Panc1 (cell line): ENCODE data around the gene ATPAF2. TPM values are rescaled to one million over a fixed set of nuclear protein-coding genes. Genes with fewer than 3 reads are reported as not detected.
A peak's percentile ranks its signal among the peaks of the same experiment; 100 is the strongest.

Experiments
- ATAC-seq: fragments of 200-7000 bp; cut with Tn5 transposase; 2 replicates; pipeline ENCODE4 v1.9.1; 2020; ENCODE audit warnings: mild to moderate bottlenecking, moderate library complexity
- BruUV-seq: library from RNA; stranded (reverse); fragments of 400-500 nt; replicated peaks from 2 replicates; lab custom pipeline; 2021; lab: Mats Ljungman, UMichigan
- CTCF ChIA-PET: fragments of 300-600 bp; sonication (Branson Sonifier 250); formaldehyde crosslinking; loops from one replicate; lab custom pipeline; 2022; ENCODE audit warnings: antibody characterized with exemption; lab: Charles Lee
- POLR2A ChIA-PET: fragments of 300-600 bp; sonication (Branson Sonifier 250); formaldehyde crosslinking; loops from one replicate; lab custom pipeline; 2022; ENCODE audit warnings: antibody characterized with exemption; lab: Charles Lee
- DNase-seq: peaks from one replicate; pipeline ENCODE4 v3.0.0-alpha.2; 2010; ENCODE audit warnings: low read depth, low spot score
- H3K27ac ChIP-seq: 2 replicates; pipeline ENCODE4 v1.5.1; 2011; ENCODE audit warnings: mild to moderate bottlenecking, low read length, inconsistent platforms
- H3K27me3 ChIP-seq: fragments of 200-500 bp; sonication (Bioruptor generic); 2 replicates; pipeline ENCODE4 v1.6.0; 2014; ENCODE audit warnings: low read length, inconsistent platforms; ENCODE audit not compliant: control insufficient read depth, insufficient read depth
- H3K36me3 ChIP-seq: fragments of 200-500 bp; sonication (Bioruptor generic); 2 replicates; pipeline ENCODE4 v1.5.1; 2014; ENCODE audit warnings: inconsistent platforms, mild to moderate bottlenecking, low read length, moderate library complexity; ENCODE audit not compliant: control insufficient read depth, insufficient read depth
- H3K4me1 ChIP-seq: 2 replicates; pipeline ENCODE4 v1.5.1; 2011; ENCODE audit warnings: inconsistent platforms, mild to moderate bottlenecking, low read length, moderate library complexity; ENCODE audit not compliant: control insufficient read depth, insufficient read depth
- H3K4me3 ChIP-seq, 2 experiments: 2 replicates each; pipeline ENCODE4 v1.5.1; 2011 to 2012; ENCODE audit warnings: low read depth in 2 of 2, low read length in 2 of 2, mild to moderate bottlenecking in 2 of 2, inconsistent platforms in 1 of 2, moderate library complexity in 1 of 2
- H3K9me3 ChIP-seq: fragments of 200-500 bp; sonication (Bioruptor generic); 2 replicates; pipeline ENCODE4 v1.5.1; 2014; ENCODE audit warnings: low read depth, mild to moderate bottlenecking, inconsistent platforms, low read length, moderate library complexity; ENCODE audit not compliant: control insufficient read depth, insufficient read depth
- POLR2AphosphoS5 ChIP-seq: IDR thresholded peaks from 2 replicates; pipeline ENCODE4 v1.6.1; 2012; ENCODE audit warnings: mild to moderate bottlenecking, low read depth, low read length, moderate library complexity
- REST ChIP-seq, 2 experiments: IDR thresholded peaks; 2 replicates each; pipeline ENCODE4 v1.6.1; 2011 to 2012; ENCODE audit warnings: low read depth in 2 of 2, control low read depth in 1 of 2, low read length in 1 of 2, mild to moderate bottlenecking in 1 of 2, moderate library complexity in 1 of 2; ENCODE audit not compliant: insufficient read depth in 1 of 2
- SIN3A ChIP-seq: IDR thresholded peaks from 2 replicates; pipeline ENCODE4 v1.6.1; 2012; ENCODE audit warnings: low read depth, mild to moderate bottlenecking, low read length, moderate library complexity, borderline replicate concordance; ENCODE audit not compliant: insufficient read depth
- TCF7L2 ChIP-seq: IDR thresholded peaks from 2 replicates; pipeline ENCODE4 v1.6.1; 2011; ENCODE audit warnings: mild to moderate bottlenecking, low read depth, low read length, inconsistent platforms
- in situ Hi-C: cut with HindIII; loops from 2 replicates; pipeline ENCODE4 v1.10.0; 2016; ENCODE audit warnings: low sequenced_read_pairs, low pct_unique_long_range_greater_than_20kb
- intact Hi-C: fragments of 100-400 bp; cut with micrococcal nuclease; formaldehyde crosslinking; loops from one replicate; pipeline ENCODE4 v1.10.0; 2022; ENCODE audit not compliant: unreplicated experiment
- total RNA-seq: library from RNA; stranded (reverse); gene quantifications from one replicate; pipeline ENCODE4 v1.2.1, GENCODE V29; 2021; ENCODE audit not compliant: unreplicated experiment
- TF ChIP-seq, protein P1 (sequence below): fragments of 450-650 bp; IDR thresholded peaks from 2 replicates; pipeline ENCODE4 v1.5.1; 2017; ENCODE audit warnings: mild to moderate bottlenecking

Gene ATPAF2
- total RNA-seq, 1 experiment from 2014 or later = 22.3 TPM

DNA sequence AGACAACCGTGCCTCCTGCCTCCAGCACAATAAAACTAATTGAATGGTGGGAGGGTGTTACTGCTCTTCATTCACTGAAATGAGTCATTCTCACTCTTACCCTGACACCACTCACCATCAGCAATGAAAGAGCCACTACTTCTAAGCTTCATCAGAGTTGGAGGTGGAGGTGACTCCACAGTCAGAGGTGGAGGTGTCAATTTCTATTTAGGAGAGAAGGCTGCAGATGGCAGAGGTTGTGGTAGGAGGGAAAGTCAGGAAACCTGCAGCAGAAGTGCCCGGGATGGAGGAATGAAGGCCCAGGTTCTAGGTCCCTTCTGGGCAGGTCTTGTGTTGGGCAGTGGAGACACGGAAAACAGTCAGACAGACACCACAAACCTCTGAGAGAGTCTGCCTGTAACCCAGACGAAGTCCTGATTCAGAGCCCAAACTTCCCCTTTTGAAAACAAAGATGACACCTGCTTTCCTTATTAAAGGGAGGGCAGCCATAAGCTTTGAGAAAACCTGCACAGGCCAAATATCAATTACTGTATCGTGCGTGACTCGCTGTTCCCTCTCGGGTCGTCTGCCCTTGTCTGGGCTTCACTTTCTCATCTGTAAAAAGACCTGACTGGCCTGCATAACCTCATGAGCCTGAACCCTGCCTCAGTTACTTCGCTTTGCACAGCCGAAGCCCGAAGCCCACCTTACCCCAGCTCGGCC is 668 bp downstream of the ATPAF2 start:
- CTCF ChIA-PET = no interaction called here
- no peaks in the 10 kb centered on the region for H3K9me3 ChIP-seq
- DNase-seq (no peak), ATAC-seq (peak; percentile 2)
- peaks cover 22% of the 10 kb centered on the region for H3K4me1 ChIP-seq
- TF ChIP-seq REST (IDR thresholded peaks at IDR 0.05; ENCODE audit: insufficient read depth in 1 of 2, low read depth in 2 of 2, low read length in 1 of 2) (no peak), SIN3A (no peak)
- TF ChIP-seq, protein P1, sequence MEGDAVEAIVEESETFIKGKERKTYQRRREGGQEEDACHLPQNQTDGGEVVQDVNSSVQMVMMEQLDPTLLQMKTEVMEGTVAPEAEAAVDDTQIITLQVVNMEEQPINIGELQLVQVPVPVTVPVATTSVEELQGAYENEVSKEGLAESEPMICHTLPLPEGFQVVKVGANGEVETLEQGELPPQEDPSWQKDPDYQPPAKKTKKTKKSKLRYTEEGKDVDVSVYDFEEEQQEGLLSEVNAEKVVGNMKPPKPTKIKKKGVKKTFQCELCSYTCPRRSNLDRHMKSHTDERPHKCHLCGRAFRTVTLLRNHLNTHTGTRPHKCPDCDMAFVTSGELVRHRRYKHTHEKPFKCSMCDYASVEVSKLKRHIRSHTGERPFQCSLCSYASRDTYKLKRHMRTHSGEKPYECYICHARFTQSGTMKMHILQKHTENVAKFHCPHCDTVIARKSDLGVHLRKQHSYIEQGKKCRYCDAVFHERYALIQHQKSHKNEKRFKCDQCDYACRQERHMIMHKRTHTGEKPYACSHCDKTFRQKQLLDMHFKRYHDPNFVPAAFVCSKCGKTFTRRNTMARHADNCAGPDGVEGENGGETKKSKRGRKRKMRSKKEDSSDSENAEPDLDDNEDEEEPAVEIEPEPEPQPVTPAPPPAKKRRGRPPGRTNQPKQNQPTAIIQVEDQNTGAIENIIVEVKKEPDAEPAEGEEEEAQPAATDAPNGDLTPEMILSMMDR = no peak
- peak overlapping the region; percentile 76 for H3K27ac ChIP-seq
- no peaks in the 10 kb centered on the region; the same call in 1 of the 2 replicates for H3K36me3 ChIP-seq
- POLR2A ChIA-PET = no interaction called here
- H3K27me3 ChIP-seq = no peaks in the 10 kb centered on the region
- in situ Hi-C loops (no loop called here), intact Hi-C loops (loop anchor here (10.0 kb wide), 1 partner anchor 213 kb away; no protein-coding TSS in a partner anchor)
- H3K4me3 ChIP-seq = peak overlapping the region; percentile 82 to 86
- no TSS peak for BruUV-seq

GRCh38 chr17:18037486-18037885 is 1.5 kb downstream of the ATPAF2 start:
- peaks cover 17% of the 10 kb centered on the region for H3K4me1 ChIP-seq
- peak overlapping the region in 1 of 2 experiments; percentile 8; a peak in 1 of 4 replicates for H3K4me3 ChIP-seq
- DNase-seq (no peak), ATAC-seq (no peak)
- TF ChIP-seq SIN3A (no peak), TCF7L2 (no peak), REST (IDR thresholded peaks at IDR 0.05; ENCODE audit: insufficient read depth in 1 of 2, low read depth in 2 of 2, low read length in 1 of 2) (no peak), POLR2AphosphoS5 (no peak)
- TF ChIP-seq, protein P1 = no peak
- no peak overlapping the region for H3K27ac ChIP-seq
- H3K9me3 ChIP-seq = no peaks in the 10 kb centered on the region
- in situ Hi-C loops = no loop called here
- CTCF ChIA-PET = no interaction called here
- H3K36me3 ChIP-seq = no peaks in the 10 kb centered on the region; the same call in 1 of the 2 replicates
- TSS peak; percentile 65 for BruUV-seq
- no peaks in the 10 kb centered on the region for H3K27me3 ChIP-seq
- intact Hi-C loops = loop anchor here (10.0 kb wide), 1 partner anchor 213 kb away; no protein-coding TSS in a partner anchor
- POLR2A ChIA-PET = no interaction called here
